ENCODE measurements around the gene AKR1C3.

Gene AKR1C3

DNA sequence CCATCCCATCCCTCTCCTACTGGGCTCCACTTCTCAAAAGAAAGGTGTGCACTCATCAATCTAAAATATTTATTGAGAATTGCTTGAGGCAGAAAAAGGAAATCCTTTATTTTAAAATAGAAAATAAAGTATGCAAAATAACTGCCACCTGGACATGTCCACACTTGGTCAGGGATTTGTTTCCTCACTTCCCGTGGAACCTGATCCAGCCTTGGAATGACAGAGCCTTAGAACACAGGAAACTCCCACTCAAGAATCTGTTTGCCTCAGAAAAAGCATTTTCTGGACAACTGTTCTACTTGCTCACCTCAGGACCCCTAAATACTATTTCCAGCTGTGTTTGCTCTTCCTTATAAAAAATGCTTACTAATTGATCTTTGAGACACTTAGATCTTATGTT, 61.7 kb downstream of the AKR1C3 start:
- DNase-seq (ENCODE audit: low read depth): no peak
- no peak overlapping the region for H3K4me3 ChIP-seq (ENCODE audit: control insufficient read depth, low read depth, low read length)
- TF ChIP-seq, protein P1, sequence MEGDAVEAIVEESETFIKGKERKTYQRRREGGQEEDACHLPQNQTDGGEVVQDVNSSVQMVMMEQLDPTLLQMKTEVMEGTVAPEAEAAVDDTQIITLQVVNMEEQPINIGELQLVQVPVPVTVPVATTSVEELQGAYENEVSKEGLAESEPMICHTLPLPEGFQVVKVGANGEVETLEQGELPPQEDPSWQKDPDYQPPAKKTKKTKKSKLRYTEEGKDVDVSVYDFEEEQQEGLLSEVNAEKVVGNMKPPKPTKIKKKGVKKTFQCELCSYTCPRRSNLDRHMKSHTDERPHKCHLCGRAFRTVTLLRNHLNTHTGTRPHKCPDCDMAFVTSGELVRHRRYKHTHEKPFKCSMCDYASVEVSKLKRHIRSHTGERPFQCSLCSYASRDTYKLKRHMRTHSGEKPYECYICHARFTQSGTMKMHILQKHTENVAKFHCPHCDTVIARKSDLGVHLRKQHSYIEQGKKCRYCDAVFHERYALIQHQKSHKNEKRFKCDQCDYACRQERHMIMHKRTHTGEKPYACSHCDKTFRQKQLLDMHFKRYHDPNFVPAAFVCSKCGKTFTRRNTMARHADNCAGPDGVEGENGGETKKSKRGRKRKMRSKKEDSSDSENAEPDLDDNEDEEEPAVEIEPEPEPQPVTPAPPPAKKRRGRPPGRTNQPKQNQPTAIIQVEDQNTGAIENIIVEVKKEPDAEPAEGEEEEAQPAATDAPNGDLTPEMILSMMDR (conservative IDR thresholded peaks at IDR 0.05; ENCODE audit: control insufficient read depth, insufficient read depth, low read depth, low read length): no peak
